RKO (cell line): ENCODE data around the gene RPL29.

Source experiments
- DNase-seq: peaks from one replicate; pipeline ENCODE4 v3.0.0-alpha.2; 2016; ENCODE audit warnings: low spot score

Gene RPL29

DNA sequence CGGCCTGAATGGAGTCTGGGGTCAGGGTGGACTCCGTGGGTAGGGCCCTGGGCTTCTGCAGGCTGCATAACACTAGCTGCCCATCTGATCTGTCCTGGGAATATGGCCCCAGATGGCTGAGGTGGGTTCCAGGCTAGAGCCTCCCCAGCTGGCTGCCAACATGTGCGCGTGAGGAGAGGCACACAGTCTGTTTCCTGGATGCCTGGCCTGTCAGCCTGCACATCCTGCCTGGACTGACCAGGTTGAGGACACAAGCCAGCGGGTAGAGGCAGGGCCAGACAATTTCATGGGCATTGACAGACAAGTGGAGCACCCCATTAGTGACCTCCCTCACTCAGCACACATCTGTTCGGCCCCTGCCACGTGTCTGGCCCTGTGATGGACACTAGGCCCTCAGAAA, 29.8 kb upstream of the RPL29 start:
- DNase-seq = no peak

DNA sequence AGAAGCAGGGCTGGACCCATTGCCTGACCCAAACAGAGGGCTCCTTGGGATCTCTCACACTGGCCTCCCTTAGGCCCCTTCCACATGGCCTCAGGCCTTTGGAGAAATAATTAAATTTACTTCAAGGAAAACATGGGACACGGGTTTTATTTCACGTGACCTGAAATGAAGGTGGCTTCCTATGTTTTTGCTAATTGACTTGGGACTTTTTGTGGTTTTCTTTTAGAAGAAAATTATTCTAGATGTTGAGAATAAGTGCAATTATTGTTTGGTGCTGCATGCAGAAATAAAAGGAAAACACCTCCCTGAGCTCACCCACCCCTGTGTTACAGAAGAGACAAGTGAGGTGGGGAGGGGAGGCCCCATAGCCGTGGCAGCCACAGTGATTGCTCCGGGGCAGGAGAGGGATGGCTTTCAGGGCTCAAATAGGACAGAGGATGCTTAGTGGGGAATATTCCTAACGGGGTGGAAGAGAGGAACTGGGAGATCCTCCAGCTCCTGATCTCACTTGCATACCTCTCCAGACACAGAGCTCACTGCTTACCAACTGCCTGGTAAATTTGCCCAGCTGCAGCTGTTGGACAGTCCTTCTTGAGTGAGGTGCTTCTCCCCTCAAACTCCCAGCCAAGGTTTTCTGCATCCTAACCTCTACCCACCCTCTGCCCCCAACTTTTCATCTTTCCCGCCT, 29.2 kb upstream of the RPL29 start:
- DNase-seq = no peak

DNA sequence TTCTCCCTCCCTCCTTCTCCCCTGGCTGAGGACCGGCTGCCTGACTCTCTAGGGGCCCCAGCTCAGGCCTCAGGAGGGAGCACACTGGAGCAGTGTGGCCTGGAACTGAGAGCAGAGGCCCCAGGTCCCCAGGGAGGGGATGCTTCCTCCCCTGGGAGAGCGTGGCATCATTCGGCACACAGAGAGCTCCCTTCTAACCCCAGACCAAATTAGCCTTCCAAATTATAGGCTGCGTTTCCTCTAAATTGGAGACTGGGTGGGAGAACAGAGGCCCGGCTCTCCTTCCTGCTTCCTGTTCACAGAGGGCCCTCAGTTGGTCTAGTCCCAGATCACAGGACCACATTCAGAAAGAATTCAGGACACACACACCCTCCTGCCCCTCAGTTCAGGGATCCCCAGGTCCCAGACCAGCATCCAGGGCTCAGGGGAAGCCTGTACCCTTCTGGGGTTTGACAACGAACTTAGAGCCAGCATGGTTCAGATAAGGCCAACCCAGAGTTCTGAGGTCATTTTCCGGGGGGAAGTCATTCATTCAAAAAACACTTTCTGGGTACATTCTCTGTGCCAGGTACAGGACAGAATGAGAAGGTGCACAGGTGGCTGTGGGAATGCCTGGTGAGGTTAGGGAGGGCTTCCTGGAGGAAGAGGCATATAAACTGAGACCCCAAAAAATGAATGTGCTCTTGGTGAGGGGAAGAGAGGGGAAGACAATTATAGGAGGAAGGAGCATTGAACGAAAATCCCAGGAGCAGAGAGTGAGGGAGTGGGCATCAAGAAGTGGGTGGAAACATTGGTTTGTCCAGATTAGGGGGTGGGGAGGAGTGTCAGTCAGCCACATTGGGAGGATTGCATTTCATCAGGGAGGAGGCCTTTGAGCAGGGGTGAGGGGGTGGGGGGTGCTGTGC, 28.4 kb upstream of the RPL29 start:
- DNase-seq = no peak

DNA sequence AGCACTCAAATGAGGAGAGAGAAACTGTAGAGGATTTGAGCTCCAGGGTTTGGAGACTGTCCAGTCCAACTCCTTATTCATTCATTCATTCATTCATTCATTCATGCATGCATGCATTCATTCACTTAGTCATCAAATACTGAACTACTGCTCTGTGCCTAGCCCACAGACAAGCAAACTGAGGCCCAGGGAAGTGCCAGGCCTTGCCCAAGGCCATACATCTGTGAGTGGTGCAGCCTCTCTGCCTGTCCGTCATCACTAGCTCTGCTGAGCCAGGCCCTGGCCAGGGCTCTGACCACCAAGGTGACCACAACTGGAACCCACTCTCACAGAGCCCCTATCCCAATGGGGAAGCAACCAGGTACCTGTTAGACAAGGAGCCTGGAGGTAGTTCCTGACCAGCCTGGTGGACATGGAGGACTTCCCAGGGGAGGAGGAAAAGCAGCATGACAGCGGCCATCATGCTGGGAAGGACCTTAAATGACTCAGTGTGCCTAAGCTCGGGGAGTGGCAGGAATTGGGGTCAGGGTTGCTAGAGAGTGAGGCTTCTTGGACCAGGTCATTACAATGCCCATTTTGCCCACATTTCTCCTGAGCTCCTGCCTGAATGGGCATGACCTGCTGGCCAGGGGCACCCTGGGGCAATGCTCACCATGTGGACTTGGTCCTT, 27.5 kb upstream of the RPL29 start:
- no peak for DNase-seq

DNA sequence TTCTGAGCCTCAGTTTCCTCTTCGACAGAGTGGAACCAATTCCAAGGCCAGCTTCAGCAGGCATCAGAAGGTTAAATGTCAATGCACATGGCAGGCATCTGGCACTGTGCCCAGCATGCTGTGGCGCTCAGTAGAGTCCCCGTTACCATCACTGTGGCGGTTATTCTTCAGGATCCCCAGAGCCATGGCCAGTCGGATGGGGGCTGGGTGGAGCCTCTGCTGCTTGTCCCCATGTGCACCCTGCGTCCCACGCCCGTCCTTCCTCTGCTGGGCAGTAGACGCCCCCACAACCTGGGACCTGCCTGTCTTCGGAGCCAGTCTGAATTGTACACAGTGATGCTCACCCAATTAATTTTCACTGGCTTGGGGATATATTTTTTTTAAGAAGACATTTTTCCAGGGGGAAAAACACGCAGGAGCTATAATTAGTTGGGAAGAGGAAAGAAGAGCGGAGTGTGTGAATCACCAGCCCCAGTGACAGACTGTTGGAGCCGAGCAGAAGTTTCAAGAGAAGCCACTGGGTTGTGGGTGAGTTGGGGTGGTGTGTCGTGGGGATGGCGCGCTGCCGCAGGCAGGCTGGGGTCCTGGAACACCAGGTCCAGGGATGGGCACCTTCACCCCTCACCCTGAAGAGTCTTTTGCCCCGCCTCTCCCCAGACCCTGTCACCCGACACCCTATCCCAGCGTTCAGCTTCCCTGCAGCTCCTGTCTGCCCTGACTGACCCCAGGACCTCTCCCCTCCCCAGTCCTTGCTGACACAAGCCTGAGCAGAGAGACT, 26.8 kb upstream of the RPL29 start:
- no peak for DNase-seq

DNA sequence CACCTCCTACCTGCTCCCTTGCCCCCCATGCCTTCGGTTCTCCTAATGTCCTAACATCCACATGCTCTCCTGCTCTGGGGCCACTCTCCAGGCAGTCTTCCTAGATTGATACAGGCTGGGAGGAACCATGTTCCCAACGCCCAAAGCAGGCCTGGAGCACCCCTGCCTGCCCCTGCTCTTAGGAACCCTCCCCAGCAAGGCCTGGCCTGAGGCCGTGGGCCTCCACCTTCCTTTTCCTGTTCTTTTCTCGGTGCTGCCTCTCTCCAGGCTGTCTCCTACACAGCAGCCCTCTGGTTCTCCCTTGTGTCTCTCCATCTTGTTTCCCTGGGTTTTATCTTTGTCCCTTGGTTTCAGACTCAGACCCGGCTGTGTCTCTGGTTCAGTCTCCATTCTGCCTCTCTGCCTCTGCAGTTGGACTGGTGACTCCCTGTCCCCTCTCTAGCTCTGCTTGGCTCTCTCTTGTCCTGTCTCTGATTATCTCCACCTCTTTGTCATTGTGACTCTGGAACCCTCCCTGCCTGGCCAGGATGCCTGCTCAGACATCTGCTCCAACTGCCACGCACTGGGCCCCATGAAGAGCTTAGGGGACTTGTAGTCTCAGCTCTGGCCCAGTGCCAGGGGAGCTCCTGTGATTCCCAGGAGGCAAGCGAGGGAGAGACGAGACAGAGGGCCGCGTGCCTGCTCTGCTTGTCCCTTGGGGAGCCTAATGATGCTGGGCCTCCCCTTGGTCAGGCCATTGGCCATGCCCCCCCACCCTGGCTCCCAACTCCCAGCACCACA, 26.0 kb upstream of the RPL29 start:
- DNase-seq = no peak

DNA sequence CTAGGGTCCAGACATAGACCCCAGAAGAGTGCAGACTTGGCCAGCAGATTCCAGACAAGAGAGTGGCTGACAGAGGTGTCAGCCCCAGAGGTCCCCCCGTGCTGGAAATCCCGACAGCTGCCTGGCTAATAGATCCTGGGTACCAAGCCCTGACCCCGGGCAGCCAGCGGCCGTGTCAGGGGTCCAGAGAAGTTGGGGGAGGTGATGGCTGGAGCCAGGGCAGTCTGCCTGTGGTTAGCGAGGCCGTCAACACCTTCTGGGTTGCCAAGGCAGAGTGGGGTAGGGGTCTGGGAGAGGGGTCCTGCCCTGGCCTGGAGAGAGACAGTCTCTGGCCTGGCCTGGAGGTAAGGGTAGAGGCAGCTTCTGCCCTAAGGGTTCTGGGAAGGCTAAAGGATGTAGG, 25.1 kb upstream of the RPL29 start:
- no peak for DNase-seq

DNA sequence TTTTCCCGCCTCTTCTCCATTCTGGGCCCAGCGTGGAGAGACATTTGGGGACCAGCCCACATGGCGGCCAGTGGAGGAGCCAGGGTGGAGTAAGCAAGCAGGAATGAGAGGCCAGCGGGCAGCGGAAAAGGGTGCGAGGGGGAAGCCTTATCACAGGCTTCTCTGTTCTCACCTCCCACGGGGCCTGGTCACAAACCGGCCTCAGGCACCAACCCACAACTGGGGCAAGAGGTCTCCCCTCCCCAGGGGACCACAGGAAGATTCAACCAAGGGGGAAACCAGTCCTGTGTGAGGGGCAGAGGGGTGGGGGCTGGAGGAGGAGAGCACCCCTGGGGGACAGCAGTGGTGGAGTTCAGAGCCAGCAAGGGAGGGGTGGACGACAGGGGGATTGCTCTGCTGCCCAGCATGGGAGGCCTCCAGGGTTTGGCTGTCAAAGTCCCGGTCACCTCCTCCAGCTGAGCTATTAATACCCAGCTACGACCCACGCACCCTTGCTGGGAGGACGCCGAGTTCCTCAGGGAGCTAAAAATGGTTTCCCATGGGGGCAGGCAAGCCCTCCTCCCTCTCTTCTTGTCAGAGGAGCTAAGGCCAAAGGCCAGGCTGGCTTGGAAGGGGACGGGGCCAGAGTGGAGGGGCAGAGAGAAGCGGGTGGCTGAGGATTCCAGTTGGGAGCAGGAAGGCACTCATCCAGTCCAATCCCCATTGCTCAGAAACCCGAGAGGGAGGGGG, 23.8 kb upstream of the RPL29 start:
- no peak for DNase-seq

DNA sequence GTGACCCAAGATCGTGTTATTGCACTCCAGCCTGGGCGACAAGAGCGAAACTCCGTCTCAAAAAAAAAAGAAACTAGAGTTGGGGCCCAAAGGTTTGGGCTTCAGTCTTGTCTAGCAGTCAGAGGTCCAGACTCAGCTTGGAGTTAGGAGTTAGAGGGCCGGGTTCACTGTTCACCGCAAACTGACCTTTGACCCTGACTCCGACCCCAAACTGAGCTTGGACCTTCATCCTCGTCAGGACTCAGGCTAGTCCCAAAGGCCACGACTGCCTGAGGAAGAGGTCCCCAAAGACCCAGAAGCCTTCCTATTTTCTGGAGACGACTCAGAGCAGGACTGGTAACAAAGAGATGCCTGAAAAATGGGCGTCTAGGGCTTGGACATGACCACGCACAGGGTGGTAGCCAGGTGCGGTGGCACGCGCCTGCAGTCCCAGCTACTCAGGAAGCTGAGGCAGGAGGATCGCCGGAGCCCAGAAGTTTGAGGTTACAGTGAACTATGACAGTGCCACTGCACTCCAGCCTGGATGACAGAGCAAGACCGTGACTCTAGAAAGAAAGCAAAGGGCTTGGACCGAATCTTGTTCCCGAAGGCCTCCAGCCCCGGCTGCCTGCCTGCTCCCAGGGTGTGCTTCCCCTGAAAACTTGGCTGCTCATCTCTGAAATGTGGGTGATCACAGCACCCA, 22.8 kb upstream of the RPL29 start:
- no peak for DNase-seq

DNA sequence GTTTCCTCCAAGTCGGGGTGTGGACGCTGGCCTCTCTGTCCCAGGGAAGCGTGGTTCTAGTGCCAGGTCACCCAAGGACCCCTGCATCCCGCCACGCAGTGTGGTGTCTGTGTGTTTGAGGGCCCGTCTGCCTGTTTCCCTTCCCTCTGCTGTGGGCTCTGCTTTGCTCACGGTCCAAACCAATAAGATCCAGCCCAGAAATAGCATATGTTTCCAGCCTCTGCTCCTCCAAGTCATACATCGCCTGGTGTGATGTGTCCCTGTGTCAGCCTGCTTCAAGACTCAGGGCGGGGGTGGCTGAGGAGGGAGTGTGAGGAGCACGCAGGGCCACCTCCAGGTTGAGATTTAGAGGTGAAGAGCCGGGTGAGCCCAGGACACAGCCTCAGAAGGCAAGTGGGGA, 21.9 kb upstream of the RPL29 start:
- DNase-seq = no peak

DNA sequence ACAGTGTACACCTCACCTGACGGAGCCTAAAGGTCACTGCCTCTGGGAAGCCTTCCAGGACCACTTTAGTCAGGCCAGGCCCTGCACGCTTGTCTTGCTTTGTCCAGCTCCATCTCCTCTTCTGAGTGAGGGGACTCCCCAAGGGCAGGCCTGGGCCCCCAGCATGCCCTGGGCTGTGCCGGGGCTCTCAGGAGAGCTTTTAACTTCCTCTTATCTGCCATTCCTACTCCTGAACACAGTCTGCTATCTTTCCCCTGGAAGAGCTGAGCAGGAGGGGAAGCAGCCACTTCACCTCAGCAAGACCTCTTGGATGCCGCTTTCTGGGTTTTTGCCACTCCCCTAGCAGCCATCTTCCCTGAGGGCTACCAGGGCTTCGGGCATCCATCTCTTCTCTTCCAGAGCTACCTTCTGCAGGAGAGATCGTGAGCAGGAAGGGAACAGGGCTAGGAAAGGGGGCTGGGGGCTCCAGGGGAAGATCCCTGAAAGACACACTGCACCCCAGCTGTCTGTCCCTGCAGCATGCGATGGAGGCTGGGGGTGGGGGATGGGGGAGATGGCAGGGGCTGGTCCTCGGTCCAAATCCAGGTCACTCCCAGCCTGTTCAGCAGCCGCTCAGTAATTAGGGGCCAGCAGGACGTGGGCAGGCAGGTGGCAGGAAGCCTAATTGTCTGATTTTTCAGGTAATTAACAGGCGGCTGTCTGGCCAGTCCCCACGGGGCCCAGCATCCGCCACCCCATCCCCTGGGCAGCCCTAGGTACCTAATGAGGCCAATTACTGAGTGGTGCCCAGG, 19.9 kb upstream of the RPL29 start:
- no peak for DNase-seq

DNA sequence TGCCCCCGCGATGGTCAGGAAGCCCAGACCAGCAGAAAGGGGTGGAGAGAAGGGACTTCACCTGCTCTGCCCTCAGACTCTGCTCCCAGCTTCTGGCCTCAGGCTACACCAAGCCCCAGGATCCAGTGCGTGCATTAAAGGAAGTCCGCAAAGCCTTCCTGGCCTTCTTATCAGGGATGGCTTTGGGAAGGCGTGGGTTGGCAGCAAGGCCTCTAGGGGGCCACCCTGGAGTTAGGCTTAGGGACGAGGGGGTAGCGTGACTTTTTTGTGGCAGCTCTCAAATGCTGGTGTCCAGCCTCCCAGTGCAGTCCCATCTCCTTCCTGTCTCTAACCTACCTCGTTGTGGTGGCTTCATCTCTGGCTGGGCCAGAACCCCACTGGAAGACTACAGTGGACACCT, 18.9 kb upstream of the RPL29 start:
- no peak for DNase-seq

DNA sequence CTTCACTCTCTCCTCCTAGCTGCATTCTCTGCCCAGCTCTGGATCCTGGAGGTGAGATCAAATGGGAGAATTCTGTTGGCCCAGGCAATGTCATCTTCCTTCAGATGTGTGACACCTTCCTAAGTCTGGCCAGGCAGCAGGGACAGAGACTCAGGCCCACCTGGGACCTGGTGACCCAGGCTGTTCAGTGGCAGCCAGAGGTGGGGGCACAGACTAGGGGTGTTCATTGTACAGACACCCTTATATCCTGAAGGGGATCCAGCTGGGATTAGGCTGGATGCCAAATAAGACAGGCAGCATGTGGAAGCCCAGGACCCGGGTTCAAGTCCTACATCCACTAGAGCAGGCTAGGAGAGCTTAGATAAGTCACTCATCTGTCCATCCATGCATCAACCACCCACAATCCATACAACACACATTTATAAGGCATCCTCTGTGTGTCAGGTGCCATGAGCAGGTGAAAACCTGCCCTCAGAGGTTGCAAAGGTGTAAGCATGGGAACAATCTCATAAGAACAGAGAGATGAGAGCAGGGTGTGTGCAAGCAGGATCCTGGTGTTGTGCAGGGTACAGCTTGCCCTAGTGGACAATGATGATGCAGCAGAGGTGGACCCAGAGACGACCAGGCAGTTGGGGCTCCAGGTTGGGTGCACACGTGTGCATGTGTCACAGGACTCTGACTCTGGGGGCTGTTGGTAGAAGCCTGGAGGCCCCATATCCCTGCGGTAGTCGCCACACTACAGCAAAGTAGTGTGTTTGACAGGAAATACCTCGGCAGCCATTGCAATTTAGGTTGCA, 18.3 kb upstream of the RPL29 start:
- no peak for DNase-seq

DNA sequence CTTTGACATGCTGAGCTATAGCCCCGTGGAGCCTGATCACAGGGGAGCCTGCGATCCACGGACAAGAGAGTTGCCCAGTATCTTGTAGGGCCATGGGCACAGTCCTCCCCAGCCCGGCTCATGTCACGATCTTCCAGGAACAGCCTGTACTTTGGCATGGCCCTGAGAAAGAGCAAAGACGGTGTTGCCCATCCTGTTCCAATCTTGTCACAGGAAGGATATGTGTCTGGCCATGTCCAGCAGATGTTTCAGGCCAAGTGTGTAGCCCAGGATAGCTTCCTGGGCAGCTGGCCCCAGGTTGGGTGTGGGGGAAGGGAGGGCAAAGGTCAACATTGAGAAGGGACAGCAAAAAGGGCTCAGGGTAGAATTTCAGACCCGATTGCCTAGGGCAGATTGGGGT, 17.0 kb upstream of the RPL29 start:
- no peak for DNase-seq

DNA sequence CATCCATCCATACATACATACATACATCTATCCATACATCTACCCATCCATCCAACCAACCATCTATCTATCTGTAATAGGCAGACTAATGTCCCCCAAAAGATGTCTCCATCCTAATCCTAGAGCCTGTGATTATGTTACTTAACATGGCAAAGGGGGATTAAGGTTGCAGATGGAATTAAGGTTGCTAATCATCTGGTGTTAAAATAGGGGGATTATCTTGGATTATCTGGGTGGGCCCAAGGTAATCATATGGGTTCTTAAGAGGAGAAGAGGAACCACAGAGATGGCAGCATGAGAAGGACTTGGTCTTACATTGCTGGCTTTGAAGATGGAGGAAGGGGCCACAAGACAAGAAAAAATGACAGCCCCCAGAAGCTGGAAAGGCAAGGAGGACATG, 14.7 kb upstream of the RPL29 start:
- no peak for DNase-seq

DNA sequence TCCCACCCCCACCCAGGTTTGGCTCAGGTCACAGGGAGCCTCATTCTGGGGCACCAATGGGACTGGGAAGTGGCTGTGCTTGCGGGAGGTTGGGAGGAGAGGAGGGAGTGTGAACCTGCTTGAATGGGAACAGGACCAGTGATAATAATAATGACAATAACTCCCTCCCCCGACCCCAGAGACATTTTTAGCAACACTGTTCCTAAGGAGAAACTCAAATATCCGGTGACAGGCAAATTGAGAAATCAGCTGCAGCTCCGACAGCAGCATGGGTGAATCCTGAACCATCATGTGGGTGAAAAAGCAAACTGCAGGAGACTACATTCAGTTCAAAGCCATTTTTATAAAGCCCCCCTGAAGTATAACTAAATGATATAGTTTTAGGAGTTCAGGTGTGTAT, 11.6 kb upstream of the RPL29 start:
- no peak for DNase-seq

DNA sequence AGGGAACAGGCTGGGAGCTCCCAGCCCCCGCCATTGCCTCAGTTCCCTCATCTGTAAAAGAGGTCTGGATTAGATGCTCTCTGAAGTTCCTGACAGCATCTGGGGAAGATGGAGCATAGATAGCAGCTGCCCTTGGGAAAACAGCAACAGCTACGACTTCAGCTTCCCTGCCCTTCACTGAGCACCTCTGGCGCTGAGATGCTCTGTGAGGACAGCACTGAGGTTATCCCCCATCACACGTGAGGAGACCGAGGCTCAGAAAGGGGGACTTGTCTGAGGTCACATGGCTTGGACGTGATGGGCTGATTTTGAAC, 11.1 kb upstream of the RPL29 start:
- DNase-seq = no peak

DNA sequence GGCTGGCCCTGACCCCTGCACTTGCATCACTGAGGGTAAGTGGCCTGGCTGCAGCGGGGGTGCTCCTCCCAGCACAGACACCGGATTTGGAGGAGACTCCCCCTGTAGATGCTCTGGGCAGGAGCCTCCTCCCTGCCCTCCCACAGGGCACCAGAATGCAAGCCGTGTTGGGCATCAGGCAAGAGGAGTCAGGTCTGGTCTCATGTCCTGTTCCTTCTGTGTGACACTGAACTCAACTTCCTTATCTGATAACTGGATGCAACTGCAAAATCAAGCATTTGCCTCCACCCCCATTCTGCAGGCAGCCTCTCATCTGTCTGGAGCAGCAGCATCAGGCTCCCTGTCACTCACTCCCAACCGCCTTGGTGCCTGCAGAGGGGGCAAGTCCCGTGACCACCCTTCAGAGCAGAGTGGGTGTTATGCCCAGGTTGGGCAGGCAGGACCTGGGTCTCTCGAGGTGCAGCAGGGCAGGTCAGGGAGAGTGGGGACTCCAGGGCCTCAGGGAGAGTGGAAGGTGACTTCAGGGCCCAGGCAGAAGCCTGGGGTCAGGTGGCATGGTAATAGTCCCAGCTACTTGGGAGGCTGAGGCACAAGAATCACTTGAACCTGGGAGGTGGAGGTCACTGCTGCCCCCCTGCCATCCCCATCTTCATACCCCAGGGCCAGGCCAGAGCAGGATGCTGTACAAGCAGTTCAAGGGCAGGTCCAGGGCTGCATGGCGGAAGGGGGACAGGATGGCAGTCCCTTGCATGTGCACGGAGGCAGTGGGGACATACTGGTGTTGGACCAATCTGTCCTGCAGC, 10.5 kb upstream of the RPL29 start:
- DNase-seq = no peak
